ENCODE results near the gene VMAC. TPM values are rescaled to one million over a fixed set of nuclear protein-coding genes. Genes with fewer than 3 reads are reported as not detected.

The VMAC gene
- total and polyA plus RNA-seq, 2 of the 8 experiments (the other 6 are each of a cell fraction or from before 2014, with no cell fraction given): 1.3 to 2.2 TPM

- POLR2A ChIA-PET (ENCODE audit: partially characterized antibody): interaction anchor here (1.2 kb wide), 1 partner anchor 11 kb away, joined by 3 read pairs; no protein-coding TSS in a partner anchor
- peaks cover 3 to 12% of the 10 kb centered on the region in 2 experiments for H4K20me1 ChIP-seq (replicated peaks in 1 of 2; ENCODE audit: control insufficient read depth in 1 of 2, insufficient read depth in 2 of 2, low read length in 2 of 2)
- TF ChIP-seq SIRT6 (IDR thresholded peaks at IDR 0.05; ENCODE audit: low read length) (no peak), TEAD4 (IDR thresholded peaks at IDR 0.05; ENCODE audit: low read depth, low read length) (no peak), KDM5A (IDR thresholded peaks at IDR 0.05; ENCODE audit: low read length) (no peak), USF2 (IDR thresholded peaks at IDR 0.05; ENCODE audit: low read length) (no peak), EGR1 (IDR thresholded peaks at IDR 0.05; ENCODE audit: borderline replicate concordance, low read depth, low read length) (no peak), ATF2 (IDR thresholded peaks at IDR 0.05; ENCODE audit: low read length) (no peak), TCF12 (IDR thresholded peaks at IDR 0.05; ENCODE audit: low read depth, low read length) (no peak), TBP (IDR thresholded peaks at IDR 0.05; ENCODE audit: low read depth, low read length) (no peak), KDM4A (IDR thresholded peaks at IDR 0.05; ENCODE audit: low read depth, low read length, severe bottlenecking) (no peak), RNF2 (IDR thresholded peaks at IDR 0.05; ENCODE audit: borderline replicate concordance, low read depth, low read length, missing control alignments, poor library complexity, severe bottlenecking) (no peak)
Observed at GRCh38 chr19:5918463-5919079, 13.9 kb downstream of the VMAC start.

More at GRCh38 chr19:5918463-5919079, 13.9 kb downstream of the VMAC start:
- Histone ChIP-seq H4K8ac (ENCODE audit: extremely low read depth, insufficient read depth, low read length) (no peak overlapping the region), H3K36me3 (ENCODE audit: control insufficient read depth in 2 of 4, insufficient read depth in 4 of 4, low read length in 3 of 4) (peaks cover 8 to 38% (median 30%) of the 10 kb centered on the region in 4 experiments), H3K14ac (ENCODE audit: insufficient read length) (no peak overlapping the region), H2BK20ac (ENCODE audit: low read length) (no peak overlapping the region), H3K9ac (replicated peaks in 1 of 4; ENCODE audit: extremely low read depth in 1 of 4, low read depth in 3 of 4, low read length in 3 of 4) (no peak overlapping the region), H2BK120ac (replicated peaks; ENCODE audit: low read depth, low read length) (no peak overlapping the region), H2BK5ac (ENCODE audit: low read depth, low read length) (no peak overlapping the region), H3K4me3 (ENCODE audit: extremely low read depth in 1 of 4, insufficient read depth in 2 of 4, low read depth in 3 of 4, low read length in 4 of 4) (no peak overlapping the region), H3K18ac (ENCODE audit: extremely low read depth, low read length) (no peak overlapping the region), H3K56ac (replicated peaks; ENCODE audit: insufficient read length, low read depth, low read length) (no peak overlapping the region), H3K27me3 (replicated peaks in 1 of 4; ENCODE audit: control insufficient read depth in 3 of 4, extremely low read depth in 1 of 4, insufficient read depth in 3 of 4, low read length in 3 of 4) (no peaks in the 10 kb centered on the region), H4K5ac (ENCODE audit: insufficient read length, low read depth, low read length) (no peak overlapping the region), H3K23me2 (ENCODE audit: low read depth, low read length) (no peaks in the 10 kb centered on the region), H2AFZ (ENCODE audit: low read length) (no peak overlapping the region), H3K79me2 (ENCODE audit: control insufficient read depth in 1 of 2, insufficient read depth in 2 of 2, low read length in 2 of 2) (no peaks in the 10 kb centered on the region), H3K4ac (replicated peaks; ENCODE audit: insufficient read length, low read depth, low read length) (no peak overlapping the region), H2BK15ac (ENCODE audit: low read length) (no peak overlapping the region), H3K27ac (ENCODE audit: low read depth, low read length) (no peak overlapping the region), H3K4me2 (ENCODE audit: insufficient read depth in 1 of 2, low read depth in 2 of 2, low read length in 2 of 2) (no peak overlapping the region), H3K9me3 (ENCODE audit: insufficient read depth in 2 of 2, low read depth in 1 of 2, low read length in 1 of 2) (no peaks in the 10 kb centered on the region), H2BK12ac (ENCODE audit: low read depth, low read length) (no peak overlapping the region), H3K79me1 (ENCODE audit: low read depth, low read length) (no peaks in the 10 kb centered on the region), H3K4me1 (replicated peaks in 1 of 4; ENCODE audit: control insufficient read depth in 3 of 4, insufficient read depth in 4 of 4, low read length in 3 of 4) (no peaks in the 10 kb centered on the region), H2AK5ac (ENCODE audit: low read depth, low read length) (no peak overlapping the region), H4K91ac (replicated peaks; ENCODE audit: insufficient read length, low read length) (no peak overlapping the region), H3K23ac (ENCODE audit: insufficient read length) (no peak overlapping the region)
- FAIRE-seq: no peak
- WGBS, 2 experiments (ENCODE audit: extremely low coverage in 1 of 2, insufficient coverage in 1 of 2, insufficient read length in 1 of 2, insufficient replicate concordance in 2 of 2, low coverage in 1 of 2, low lambda C conversion rate in 2 of 2, missing lambda C conversion rate in 1 of 2): 97% methylated on average over 18 of the region's 20 CpGs; no CpG with 5 or more reads in 1 of the 2 experiments
- no peak for DNase-seq (ENCODE audit: low read depth in 1 of 2, low spot score in 2 of 2)
- CTCF ChIA-PET (ENCODE audit: partially characterized antibody): no interaction called here
